Skeletal muscle tissue (tissue), 4 donors: ENCODE measurements around the gene CLEC4G. TPM values are rescaled to one million over a fixed set of nuclear protein-coding genes. Genes with fewer than 3 reads are reported as not detected.

Experiments
- H3K27ac ChIP-seq: one replicate; pipeline ENCODE4 v1.7.0; 2013; ENCODE audit warnings: mild to moderate bottlenecking, low read depth, low read length, inconsistent platforms
- H3K27me3 ChIP-seq, 3 donors: one replicate each; pipeline ENCODE4 v1.7.0; 2013; ENCODE audit warnings: low read length in 3 of 3; ENCODE audit not compliant: control insufficient read depth in 3 of 3, insufficient read depth in 3 of 3
- H3K36me3 ChIP-seq, 3 donors: one replicate each; pipeline ENCODE4 v1.7.0; 2013; ENCODE audit warnings: low read length in 3 of 3; ENCODE audit not compliant: control insufficient read depth in 3 of 3, insufficient read depth in 3 of 3
- H3K4me1 ChIP-seq, 3 donors: one replicate each; pipeline ENCODE4 v1.7.0; 2013; ENCODE audit warnings: low read length in 3 of 3, mild to moderate bottlenecking in 3 of 3; ENCODE audit not compliant: control insufficient read depth in 3 of 3, insufficient read depth in 3 of 3
- H3K4me3 ChIP-seq, 3 donors: one replicate each; pipeline ENCODE4 v1.7.0; 2013; ENCODE audit warnings: low read length in 3 of 3
- H3K9ac ChIP-seq, 3 donors: one replicate each; pipeline ENCODE4 v1.7.0; 2013; ENCODE audit warnings: low read length in 3 of 3, mild to moderate bottlenecking in 3 of 3, moderate library complexity in 2 of 3, low read depth in 1 of 3
- H3K9me3 ChIP-seq, 3 donors: one replicate each; pipeline ENCODE4 v1.7.0; 2013; ENCODE audit warnings: low read length in 3 of 3; ENCODE audit not compliant: control insufficient read depth in 3 of 3
- total RNA-seq: library from RNA; depleted of rRNA; stranded (reverse); fragments of >200 nt; gene quantifications from one replicate; pipeline ENCODE4 v1.2.3, GENCODE V29; 2014
- donor health status: Osteomylitis.

CLEC4G gene
- total RNA-seq, 1 donor from 2014 or later = 0.52 TPM

GRCh38 chr19:7687177-7687576 is 44.7 kb downstream of the CLEC4G start:
- Histone ChIP-seq H3K27ac (no peak overlapping the region), H3K4me1 (peaks cover 0 to 4% (median under 1%) of the 10 kb centered on the region in 3 donors), H3K4me3 (no peak overlapping the region), H3K9ac (no peak overlapping the region), H3K27me3 (peaks cover 12 to 20% (median 19%) of the 10 kb centered on the region in 3 donors), H3K36me3 (peaks cover 7 to 12% (median 9%) of the 10 kb centered on the region in 3 donors), H3K9me3 (no peaks in the 10 kb centered on the region)

DNA sequence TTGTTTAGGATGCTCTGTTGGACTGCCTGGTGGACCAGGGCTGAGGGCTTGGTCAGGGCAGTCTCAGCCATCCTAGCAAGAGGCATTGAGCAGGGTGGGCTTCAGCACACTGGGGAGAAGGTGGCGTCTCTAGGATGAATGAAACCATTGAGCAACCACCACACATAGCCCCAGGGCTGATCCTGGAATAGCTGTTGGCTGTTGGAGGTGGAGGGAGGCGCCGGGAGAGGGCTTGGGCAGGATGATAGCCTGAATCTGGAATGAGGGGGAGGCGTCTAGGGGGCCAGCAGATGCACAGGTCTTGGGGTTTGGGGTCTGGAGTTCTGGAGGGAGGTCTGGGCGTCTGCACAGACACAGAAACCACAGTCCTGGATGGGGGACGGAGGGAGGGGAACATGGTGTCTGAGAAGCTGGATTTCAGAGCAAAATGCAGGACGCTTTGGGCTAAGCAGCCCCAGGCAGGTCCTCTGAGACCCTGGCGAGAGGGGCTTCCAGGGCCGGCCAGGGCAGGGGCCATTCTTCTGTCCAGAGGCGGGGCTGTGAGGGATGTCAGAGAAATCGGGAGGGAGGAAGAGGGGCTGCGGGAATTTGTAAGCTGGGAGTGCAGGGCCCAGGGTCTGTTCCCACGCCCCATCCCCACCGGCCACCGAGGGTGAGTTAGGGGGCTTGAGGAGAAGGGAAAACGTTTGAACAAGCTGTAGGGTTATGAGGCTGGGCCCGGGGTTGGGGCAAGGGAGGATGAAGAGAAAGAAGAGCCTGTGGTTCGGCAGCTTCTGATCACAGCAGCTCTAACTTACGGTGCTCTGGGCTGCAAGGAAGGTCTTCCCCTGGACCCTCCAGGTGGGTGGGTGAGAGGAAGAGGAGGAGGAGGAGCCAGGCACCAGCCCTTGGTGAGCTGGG is 46.1 kb downstream of the CLEC4G start:
- Histone ChIP-seq H3K9ac (no peak overlapping the region), H3K9me3 (no peaks in the 10 kb centered on the region), H3K27ac (no peak overlapping the region), H3K27me3 (peaks cover 5 to 18% (median 10%) of the 10 kb centered on the region in 3 donors), H3K4me1 (peaks cover 9 to 13% (median 10%) of the 10 kb centered on the region in 3 donors), H3K36me3 (peaks cover 7 to 13% (median 10%) of the 10 kb centered on the region in 3 donors), H3K4me3 (no peak overlapping the region)

- Histone ChIP-seq H3K36me3 (peaks cover 7 to 13% (median 10%) of the 10 kb centered on the region in 3 donors), H3K4me1 (peaks cover 15 to 29% (median 20%) of the 10 kb centered on the region in 3 donors), H3K27me3 (peaks cover 6 to 18% (median 7%) of the 10 kb centered on the region in 3 donors), H3K9me3 (no peaks in the 10 kb centered on the region), H3K9ac (peak overlapping the region; percentile 89 to 97 (median 94)), H3K4me3 (peak overlapping the region; percentile 75 to 88 (median 88)), H3K27ac (no peak overlapping the region)
Observed at GRCh38 chr19:7682175-7682855, 49.6 kb downstream of the CLEC4G start.

DNA sequence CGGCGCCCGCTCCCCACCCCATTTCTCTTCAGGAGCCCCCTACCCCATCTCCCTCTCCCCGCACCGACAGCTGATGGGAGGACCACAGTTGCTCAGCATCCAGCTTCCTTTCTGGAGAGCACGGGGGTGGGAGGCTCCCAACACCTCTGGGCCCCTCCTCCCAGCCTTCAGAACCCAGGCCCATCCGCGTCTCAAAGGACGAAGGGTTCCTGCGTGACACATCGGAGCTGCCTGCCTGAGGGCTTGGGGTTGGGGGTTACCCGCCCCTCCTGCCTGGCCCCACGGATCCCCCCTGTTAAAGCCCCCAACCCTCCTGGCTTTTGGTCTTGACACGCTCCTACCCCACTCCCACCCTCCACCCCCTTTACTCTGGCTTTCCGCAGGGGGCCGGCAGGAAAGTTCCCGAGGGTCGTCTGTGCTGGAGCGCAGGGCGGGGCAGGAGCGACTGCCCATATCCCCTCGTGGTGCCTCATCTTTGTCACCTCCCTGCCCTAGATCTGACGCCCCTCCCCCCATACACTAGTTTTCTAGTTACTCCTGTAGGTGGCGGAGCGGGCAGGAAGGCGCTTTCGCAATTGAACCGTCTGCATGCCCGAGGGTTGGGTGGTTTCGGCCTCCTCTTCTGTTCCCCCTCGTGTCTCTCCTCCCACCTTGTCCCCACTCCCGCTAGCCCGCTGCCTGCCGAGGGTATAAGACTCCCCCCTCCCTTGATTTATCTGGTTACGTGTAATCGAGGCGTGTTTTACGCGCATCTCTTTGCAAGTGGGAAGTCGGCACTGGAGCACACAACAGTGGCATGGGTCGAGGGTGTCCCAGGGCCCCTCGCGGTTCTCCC is 50.4 kb downstream of the CLEC4G start:
- H3K9me3 ChIP-seq = no peaks in the 10 kb centered on the region
- peak overlapping the region; percentile 89 to 97 (median 94) for H3K9ac ChIP-seq
- H3K27ac ChIP-seq = peak overlapping the region; percentile 84
- H3K4me1 ChIP-seq = peaks cover 15 to 29% (median 20%) of the 10 kb centered on the region in 3 donors
- H3K27me3 ChIP-seq = peaks cover 6 to 22% (median 11%) of the 10 kb centered on the region in 3 donors
- peaks cover 7 to 13% (median 10%) of the 10 kb centered on the region in 3 donors for H3K36me3 ChIP-seq
- H3K4me3 ChIP-seq = peak overlapping the region; percentile 75 to 88 (median 88)

- peaks cover 8 to 27% (median 14%) of the 10 kb centered on the region in 3 donors for H3K27me3 ChIP-seq
- peak within 1 kb of the TSS; percentile 89 to 97 (median 94) for H3K9ac ChIP-seq
- H3K4me3 ChIP-seq = peak within 1 kb of the TSS; percentile 75 to 88 (median 88)
- H3K27ac ChIP-seq = peak within 1 kb of the TSS; percentile 84
- no peaks in the 10 kb centered on the region for H3K9me3 ChIP-seq
- H3K36me3 ChIP-seq = peaks cover 7 to 13% (median 10%) of the 10 kb centered on the region in 3 donors
- peaks cover 15 to 29% (median 20%) of the 10 kb centered on the region in 3 donors for H3K4me1 ChIP-seq
Observed at GRCh38 chr19:7680606-7681339, 51.1 kb downstream of the CLEC4G start, which contains the start of gene TRAPPC5. TRAPPC5 (plus strand) TSS chr19:7680833; CDS start chr19:7682254, 1,421 bp downstream.

DNA sequence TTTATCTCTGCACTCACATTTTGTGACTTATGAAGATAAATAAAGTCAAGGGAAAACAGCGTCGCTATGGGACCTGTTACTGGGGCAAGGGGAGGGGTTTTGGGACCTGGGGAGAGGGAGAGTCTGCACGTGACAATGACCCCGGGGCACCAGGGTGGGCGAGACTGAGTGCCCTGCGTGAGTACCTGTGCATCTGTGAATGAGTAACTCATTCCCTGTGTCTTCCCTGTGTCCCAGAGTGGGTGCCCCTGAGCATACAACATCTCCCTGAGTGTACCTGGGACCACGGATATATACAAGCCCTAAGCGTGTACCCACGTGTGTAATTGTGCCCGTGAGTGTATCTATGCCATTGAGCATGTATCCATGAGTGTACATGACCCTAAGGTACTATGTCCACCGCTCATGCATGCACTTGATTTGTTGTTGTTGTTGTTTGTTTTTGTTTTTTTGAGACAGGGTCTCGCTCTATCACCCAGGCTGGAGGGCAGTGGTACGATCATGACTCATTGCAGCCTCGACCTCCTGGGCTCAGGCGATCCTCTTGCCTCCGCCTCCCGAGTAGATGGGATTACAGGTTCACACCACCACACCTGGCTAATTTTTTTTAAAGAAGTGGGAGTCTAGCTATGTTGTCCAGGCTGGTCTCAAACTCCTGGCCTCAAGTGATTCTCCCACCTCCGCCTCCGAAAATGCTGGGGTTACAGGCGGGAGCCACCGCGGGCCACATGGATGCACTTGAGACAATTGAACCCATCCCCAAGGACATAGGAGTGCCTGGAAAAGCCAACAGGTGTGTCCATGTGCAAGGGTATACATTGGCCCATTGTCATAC is 51.9 kb downstream of the CLEC4G start:
- Histone ChIP-seq H3K4me3 (peak overlapping the region; percentile 75 to 88 (median 88)), H3K4me1 (peaks cover 15 to 29% (median 20%) of the 10 kb centered on the region in 3 donors), H3K9me3 (no peaks in the 10 kb centered on the region), H3K27me3 (peaks cover 9 to 28% (median 14%) of the 10 kb centered on the region in 3 donors), H3K9ac (peak overlapping the region in 2 of 3 donors; percentile 40 to 94), H3K36me3 (peaks cover 7 to 13% (median 10%) of the 10 kb centered on the region in 3 donors), H3K27ac (peak overlapping the region; percentile 84)

GRCh38 chr19:7678971-7679751 is 52.7 kb downstream of the CLEC4G start:
- H3K4me3 ChIP-seq = peak overlapping the region in 1 of 3 donors; percentile 29

More at GRCh38 chr19:7678971-7679751, 52.7 kb downstream of the CLEC4G start:
- H3K9ac ChIP-seq = no peak overlapping the region
- no peaks in the 10 kb centered on the region for H3K9me3 ChIP-seq
- H3K27ac ChIP-seq = no peak overlapping the region
- H3K36me3 ChIP-seq = peaks cover 7 to 13% (median 10%) of the 10 kb centered on the region in 3 donors
- H3K4me1 ChIP-seq = peaks cover 15 to 29% (median 20%) of the 10 kb centered on the region in 3 donors
- peaks cover 9 to 28% (median 14%) of the 10 kb centered on the region in 3 donors for H3K27me3 ChIP-seq
